Measurements from ENCODE around the gene PSMD3.

GRCh38 chr17:39996800-39997199 is 16.2 kb downstream of the PSMD3 start:
- TF ChIP-seq POLR2A (IDR thresholded peaks at IDR 0.05) = no peak
- no peak for TF ChIP-seq CTCF (IDR thresholded peaks at IDR 0.05)
